Measurements from ENCODE around the gene SLC25A25.

Gene SLC25A25

GRCh38 chr9:128072144-128073021, 4.4 kb downstream of the SLC25A25 start:
- DNase-seq, result peak in 44 of 58 donors; percentile 15 to 84 (median 50)

- no peak for DNase-seq
These were observed 5.3 kb downstream of the SLC25A25 start for GRCh38 chr9:128073253-128073886.

GRCh38 chr9:128077847-128078503, 9.9 kb downstream of the SLC25A25 start:
- no peak for DNase-seq

GRCh38 chr9:128078504-128079434, 10.7 kb downstream of the SLC25A25 start:
- DNase-seq, result no peak

GRCh38 chr9:128080206-128080605, 12.2 kb downstream of the SLC25A25 start:
- DNase-seq, result no peak

- DNase-seq, result no peak
These were observed 13.0 kb downstream of the SLC25A25 start for GRCh38 chr9:128081056-128081455.

GRCh38 chr9:128082151-128082550, 14.1 kb downstream of the SLC25A25 start:
- DNase-seq, result peak in 1 of 58 donors; percentile 13

- no peak for DNase-seq
These were observed 16.7 kb downstream of the SLC25A25 start for GRCh38 chr9:128084746-128085145.

GRCh38 chr9:128085943-128086342, 17.9 kb downstream of the SLC25A25 start:
- DNase-seq, result no peak

- DNase-seq, result no peak
These were observed 19.2 kb downstream of the SLC25A25 start for GRCh38 chr9:128087262-128087661.

- DNase-seq, result no peak
These were observed 20.4 kb downstream of the SLC25A25 start for GRCh38 chr9:128088253-128088945.

GRCh38 chr9:128089299-128089698, 21.3 kb downstream of the SLC25A25 start:
- DNase-seq, result no peak

GRCh38 chr9:128091144-128091543, 23.1 kb downstream of the SLC25A25 start:
- DNase-seq, result peak; percentile 30 to 96 (median 83)

GRCh38 chr9:128091571-128091970, 23.5 kb downstream of the SLC25A25 start:
- DNase-seq, result peak in 42 of 58 donors; percentile 34 to 87 (median 70)

GRCh38 chr9:128092199-128092977, 24.4 kb downstream of the SLC25A25 start:
- no peak for DNase-seq

- no peak for DNase-seq
These were observed 25.0 kb downstream of the SLC25A25 start for GRCh38 chr9:128093011-128093410.

GRCh38 chr9:128094166-128094949, 26.3 kb downstream of the SLC25A25 start:
- DNase-seq, result peak in 57 of 58 donors; percentile 16 to 94 (median 78)

GRCh38 chr9:128094950-128095544, 27.0 kb downstream of the SLC25A25 start:
- DNase-seq, result no peak
